HG03066 (cell line): Measurements from ENCODE around the gene SRF.
"Not testable (repeated sequence)": the region's sequence is repeated elsewhere in the genome, so short reads cannot be mapped to it uniquely, and the experiment has no call there.

ENCODE experiments used
- ATAC-seq: cut with Tn5 transposase; IDR thresholded peaks from one replicate; pipeline ENCODE4 v1.9.1; 2021; ENCODE audit warnings: low read depth; ENCODE audit not compliant: unreplicated experiment

The SRF gene

GRCh38 chr6:43170931-43171706 lies at the start of gene SRF:
SRF (plus strand) TSS chr6:43171269; CDS start chr6:43171657, 388 bp downstream.
- ATAC-seq = peak; percentile 55

GRCh38 chr6:43122146-43122545 lies 48.9 kb upstream of the SRF start:
- ATAC-seq = no peak

GRCh38 chr6:43123461-43124314 lies 47.4 kb upstream of the SRF start:
- no peak for ATAC-seq

- no peak for ATAC-seq
These were observed 46.6 kb upstream of the SRF start for GRCh38 chr6:43124481-43124880.

GRCh38 chr6:43125119-43125518 lies 46.0 kb upstream of the SRF start:
- no peak for ATAC-seq

- ATAC-seq = no peak
These were observed 45.5 kb upstream of the SRF start for GRCh38 chr6:43125555-43125954.

- no peak for ATAC-seq
These were observed 43.9 kb upstream of the SRF start for GRCh38 chr6:43127180-43127579.

- no peak for ATAC-seq
These were observed 43.2 kb upstream of the SRF start for GRCh38 chr6:43127877-43128276.

- ATAC-seq = no peak
These were observed 42.1 kb upstream of the SRF start for GRCh38 chr6:43128926-43129325.

- ATAC-seq = no peak
These were observed 41.5 kb upstream of the SRF start for GRCh38 chr6:43129434-43130194.

- ATAC-seq = no peak
These were observed 40.6 kb upstream of the SRF start for GRCh38 chr6:43130429-43130828.

- not testable (repeated sequence) for ATAC-seq
These were observed 39.7 kb upstream of the SRF start for GRCh38 chr6:43131379-43131778.

- no peak for ATAC-seq
These were observed 32.8 kb upstream of the SRF start for GRCh38 chr6:43138267-43138666.

- ATAC-seq = not testable (repeated sequence)
These were observed 31.1 kb upstream of the SRF start for GRCh38 chr6:43139973-43140372.

GRCh38 chr6:43141644-43142043 lies 29.4 kb upstream of the SRF start:
- no peak for ATAC-seq

- ATAC-seq = no peak
These were observed 29.0 kb upstream of the SRF start for GRCh38 chr6:43142101-43142500.

GRCh38 chr6:43143235-43144128 lies 27.6 kb upstream of the SRF start:
- ATAC-seq = no peak

GRCh38 chr6:43144879-43145278 lies 26.2 kb upstream of the SRF start:
- no peak for ATAC-seq

- ATAC-seq = no peak
These were observed 24.8 kb upstream of the SRF start for GRCh38 chr6:43146261-43146660.
